ENCODE data around the gene NRDE2. TPM values are rescaled to one million over a fixed set of nuclear protein-coding genes. Genes with fewer than 3 reads are reported as not detected.
A peak's percentile ranks its signal among the peaks of the same experiment; 100 is the strongest.

Gene NRDE2
- total RNA-seq, 2 donors from 2014 or later, result 26.4 to 37.3 TPM

GRCh38 chr14:90297876-90298629 lies 33.7 kb downstream of the NRDE2 start:
- H3K9me3 Mint-ChIP-seq, result no peaks in the 10 kb centered on the region
- H3K4me3 Mint-ChIP-seq, result no peak overlapping the region
- peaks cover 94% of the 10 kb centered on the region for H3K36me3 Mint-ChIP-seq (ENCODE audit: low read depth)
- peaks cover 8% of the 10 kb centered on the region for H3K4me1 Mint-ChIP-seq
- no peak overlapping the region for H3K27ac Mint-ChIP-seq
- H3K27me3 Mint-ChIP-seq, result no peaks in the 10 kb centered on the region
- ATAC-seq (replicated peaks), result no peak

- Mint-ChIP-seq H3K4me3 (no peak overlapping the region), H3K27me3 (no peaks in the 10 kb centered on the region), H3K36me3 (ENCODE audit: low read depth) (peaks cover 94% of the 10 kb centered on the region), H3K9me3 (no peaks in the 10 kb centered on the region), H3K4me1 (peaks cover 8% of the 10 kb centered on the region), H3K27ac (no peak overlapping the region)
- no peak for ATAC-seq (replicated peaks)
These were observed 35.1 kb downstream of the NRDE2 start for GRCh38 chr14:90296641-90297040.

GRCh38 chr14:90295870-90296516 lies 35.7 kb downstream of the NRDE2 start:
- Mint-ChIP-seq H3K27me3 (no peaks in the 10 kb centered on the region), H3K9me3 (no peaks in the 10 kb centered on the region), H3K4me3 (no peak overlapping the region), H3K36me3 (ENCODE audit: low read depth) (peaks cover 94% of the 10 kb centered on the region), H3K4me1 (peaks cover 7% of the 10 kb centered on the region), H3K27ac (no peak overlapping the region)
- no peak for ATAC-seq (replicated peaks)

GRCh38 chr14:90294872-90295271 lies 36.9 kb downstream of the NRDE2 start:
- peaks cover 94% of the 10 kb centered on the region for H3K36me3 Mint-ChIP-seq (ENCODE audit: low read depth)
- H3K4me3 Mint-ChIP-seq, result no peak overlapping the region
- H3K27me3 Mint-ChIP-seq, result no peaks in the 10 kb centered on the region
- H3K27ac Mint-ChIP-seq, result no peak overlapping the region
- no peaks in the 10 kb centered on the region for H3K9me3 Mint-ChIP-seq
- no peaks in the 10 kb centered on the region for H3K4me1 Mint-ChIP-seq
- peak; percentile 38 for ATAC-seq (replicated peaks)

- Mint-ChIP-seq H3K9me3 (no peaks in the 10 kb centered on the region), H3K4me1 (no peaks in the 10 kb centered on the region), H3K27me3 (no peaks in the 10 kb centered on the region), H3K4me3 (no peak overlapping the region), H3K36me3 (ENCODE audit: low read depth) (peaks cover 95% of the 10 kb centered on the region), H3K27ac (no peak overlapping the region)
- no peak for ATAC-seq (replicated peaks)
These were observed 37.7 kb downstream of the NRDE2 start for GRCh38 chr14:90293766-90294730.

GRCh38 chr14:90291699-90292098 lies 40.0 kb downstream of the NRDE2 start:
- no peaks in the 10 kb centered on the region for H3K27me3 Mint-ChIP-seq
- H3K27ac Mint-ChIP-seq, result peak overlapping the region; percentile 27
- no peaks in the 10 kb centered on the region for H3K4me1 Mint-ChIP-seq
- H3K9me3 Mint-ChIP-seq, result no peaks in the 10 kb centered on the region
- peaks cover 95% of the 10 kb centered on the region for H3K36me3 Mint-ChIP-seq (ENCODE audit: low read depth)
- H3K4me3 Mint-ChIP-seq, result no peak overlapping the region
- ATAC-seq (replicated peaks), result no peak

- H3K4me1 Mint-ChIP-seq, result no peaks in the 10 kb centered on the region
- peaks cover 95% of the 10 kb centered on the region for H3K36me3 Mint-ChIP-seq (ENCODE audit: low read depth)
- H3K27me3 Mint-ChIP-seq, result no peaks in the 10 kb centered on the region
- peak overlapping the region; percentile 19 for H3K27ac Mint-ChIP-seq
- H3K4me3 Mint-ChIP-seq, result no peak overlapping the region
- no peaks in the 10 kb centered on the region for H3K9me3 Mint-ChIP-seq
- no peak for ATAC-seq (replicated peaks)
These were observed 41.3 kb downstream of the NRDE2 start for GRCh38 chr14:90290337-90291011.

DNA sequence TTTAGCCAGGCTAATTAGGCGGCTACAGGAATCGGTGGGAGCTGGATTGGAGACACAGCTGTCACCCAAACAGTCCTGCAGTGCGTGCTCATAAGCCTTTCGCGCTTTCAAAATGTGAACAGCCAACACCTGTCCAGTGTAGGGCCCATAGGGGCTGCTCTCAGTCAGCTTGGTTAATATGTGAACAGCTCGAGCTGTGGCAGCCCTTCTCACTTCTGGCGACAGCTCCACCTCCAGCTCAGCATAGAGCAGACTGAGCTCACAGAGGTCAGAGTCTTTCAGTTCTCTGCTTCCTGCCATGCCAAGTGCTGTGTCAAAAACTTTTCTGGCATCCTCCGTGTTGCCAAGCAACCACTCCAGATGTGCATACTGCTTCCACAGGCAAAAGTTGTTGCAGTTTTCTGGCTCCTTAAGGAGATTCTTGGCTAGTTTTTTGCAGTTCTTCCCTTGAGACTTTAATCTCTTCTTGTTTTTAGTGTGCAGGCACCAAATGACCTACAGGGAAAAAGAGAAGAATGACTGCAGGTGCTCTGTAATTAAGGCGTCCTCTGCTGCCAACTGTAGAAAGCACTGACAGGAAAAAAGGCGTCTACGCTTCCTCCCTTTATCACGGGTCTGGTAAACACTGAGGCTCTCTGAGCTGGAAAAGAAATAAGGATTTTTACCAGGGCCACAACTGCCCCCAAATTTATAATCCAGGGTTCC lies 42.9 kb downstream of the NRDE2 start:
- Mint-ChIP-seq H3K27ac (no peak overlapping the region), H3K9me3 (no peaks in the 10 kb centered on the region), H3K4me3 (no peak overlapping the region), H3K36me3 (ENCODE audit: low read depth) (peaks cover 95% of the 10 kb centered on the region), H3K4me1 (no peaks in the 10 kb centered on the region), H3K27me3 (no peaks in the 10 kb centered on the region)
- ATAC-seq (replicated peaks), result no peak

- Mint-ChIP-seq H3K27ac (no peak overlapping the region), H3K9me3 (no peaks in the 10 kb centered on the region), H3K4me3 (no peak overlapping the region), H3K4me1 (no peaks in the 10 kb centered on the region), H3K36me3 (ENCODE audit: low read depth) (peaks cover 96% of the 10 kb centered on the region), H3K27me3 (no peaks in the 10 kb centered on the region)
- no peak for ATAC-seq (replicated peaks)
These were observed 44.0 kb downstream of the NRDE2 start for GRCh38 chr14:90287791-90288190.

DNA sequence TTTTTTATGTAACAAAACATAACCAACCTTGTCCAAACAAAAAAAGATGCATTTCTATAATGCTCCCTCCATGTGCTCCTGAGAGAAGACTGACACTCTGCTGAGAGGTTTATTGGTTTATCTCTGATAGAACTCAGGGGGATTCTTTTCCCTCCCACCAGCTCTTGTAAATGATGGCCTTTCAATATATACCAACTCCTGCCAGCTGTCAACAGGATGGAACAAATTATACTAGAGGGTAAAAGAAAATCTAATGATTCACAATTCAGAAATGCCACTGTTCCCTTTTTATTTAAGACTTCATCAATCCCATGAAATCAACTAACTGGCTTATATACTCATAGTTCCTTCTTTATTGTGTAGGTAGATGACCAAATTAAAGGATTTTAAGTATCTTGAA lies 50.0 kb downstream of the NRDE2 start:
- no peak for ATAC-seq (replicated peaks)
- Mint-ChIP-seq H3K27ac (peak overlapping the region; percentile 15), H3K4me3 (no peak overlapping the region)

GRCh38 chr14:90281261-90281660 lies 50.5 kb downstream of the NRDE2 start:
- H3K4me1 Mint-ChIP-seq, result peaks cover 9% of the 10 kb centered on the region
- no peak overlapping the region for H3K4me3 Mint-ChIP-seq
- H3K9me3 Mint-ChIP-seq, result no peaks in the 10 kb centered on the region
- H3K27ac Mint-ChIP-seq, result peak overlapping the region; percentile 15
- no peaks in the 10 kb centered on the region for H3K27me3 Mint-ChIP-seq
- ATAC-seq (replicated peaks), result peak; percentile 52
- peaks cover 90% of the 10 kb centered on the region for H3K36me3 Mint-ChIP-seq (ENCODE audit: low read depth)

More for the DNA sequence above, 50.0 kb downstream of the NRDE2 start:
- Mint-ChIP-seq H3K27me3 (no peaks in the 10 kb centered on the region), H3K4me1 (peaks cover 4% of the 10 kb centered on the region), H3K36me3 (ENCODE audit: low read depth) (peaks cover 90% of the 10 kb centered on the region), H3K9me3 (no peaks in the 10 kb centered on the region)

GRCh38 chr14:90280096-90280495 lies 51.6 kb downstream of the NRDE2 start:
- Mint-ChIP-seq H3K27me3 (no peaks in the 10 kb centered on the region), H3K36me3 (ENCODE audit: low read depth) (peaks cover 92% of the 10 kb centered on the region), H3K4me1 (peaks cover 18% of the 10 kb centered on the region), H3K9me3 (no peaks in the 10 kb centered on the region), H3K4me3 (no peak overlapping the region), H3K27ac (peak overlapping the region; percentile 82)
- no peak for ATAC-seq (replicated peaks)

GRCh38 chr14:90278199-90279175 lies 53.3 kb downstream of the NRDE2 start:
- no peak for ATAC-seq (replicated peaks)
- Mint-ChIP-seq H3K4me1 (peaks cover 32% of the 10 kb centered on the region), H3K9me3 (no peaks in the 10 kb centered on the region), H3K27ac (peak overlapping the region; percentile 82), H3K36me3 (ENCODE audit: low read depth) (peaks cover 92% of the 10 kb centered on the region), H3K27me3 (no peaks in the 10 kb centered on the region), H3K4me3 (no peak overlapping the region)
